HG02970 (cell line): ENCODE results near the gene CBFA2T3.

Source experiments
- ATAC-seq: cut with Tn5 transposase; IDR thresholded peaks from one replicate; pipeline ENCODE4 v1.9.1; 2021; ENCODE audit warnings: mild to moderate bottlenecking, moderate library complexity, moderate number of reproducible peaks; ENCODE audit not compliant: unreplicated experiment, low FRiP score

Gene CBFA2T3

GRCh38 chr16:88853325-88853941 lies 123.6 kb downstream of the CBFA2T3 start:
- no peak for ATAC-seq

- ATAC-seq, result no peak
Measured at GRCh38 chr16:88851616-88852015, 125.4 kb downstream of the CBFA2T3 start.

GRCh38 chr16:88850531-88851199 lies 126.3 kb downstream of the CBFA2T3 start:
- ATAC-seq, result no peak

GRCh38 chr16:88848557-88848956 lies 128.4 kb downstream of the CBFA2T3 start:
- no peak for ATAC-seq

GRCh38 chr16:88847654-88848053 lies 129.4 kb downstream of the CBFA2T3 start:
- ATAC-seq, result no peak

GRCh38 chr16:88846088-88846487 lies 130.9 kb downstream of the CBFA2T3 start:
- ATAC-seq, result no peak

- ATAC-seq, result no peak
Measured at GRCh38 chr16:88844419-88845036, 132.5 kb downstream of the CBFA2T3 start.

- ATAC-seq, result no peak
Measured at GRCh38 chr16:88843256-88843655, 133.8 kb downstream of the CBFA2T3 start.

GRCh38 chr16:88842806-88843205 lies 134.2 kb downstream of the CBFA2T3 start:
- ATAC-seq, result no peak

GRCh38 chr16:88842308-88842756 lies 134.7 kb downstream of the CBFA2T3 start:
- ATAC-seq, result no peak

- no peak for ATAC-seq
Measured at GRCh38 chr16:88841521-88842307, 135.3 kb downstream of the CBFA2T3 start.

GRCh38 chr16:88840600-88841215 lies 136.3 kb downstream of the CBFA2T3 start:
- ATAC-seq, result no peak

GRCh38 chr16:88839745-88840599 lies 137.0 kb downstream of the CBFA2T3 start:
- no peak for ATAC-seq

GRCh38 chr16:88839026-88839529 lies 137.9 kb downstream of the CBFA2T3 start:
- no peak for ATAC-seq

- no peak for ATAC-seq
Measured at GRCh38 chr16:88838566-88838965, 138.4 kb downstream of the CBFA2T3 start.

GRCh38 chr16:88837806-88838205 lies 139.2 kb downstream of the CBFA2T3 start:
- no peak for ATAC-seq

GRCh38 chr16:88836791-88837190 lies 140.2 kb downstream of the CBFA2T3 start:
- no peak for ATAC-seq

GRCh38 chr16:88835818-88836217 lies 141.2 kb downstream of the CBFA2T3 start:
- no peak for ATAC-seq

GRCh38 chr16:88835383-88835782 lies 141.6 kb downstream of the CBFA2T3 start:
- ATAC-seq, result no peak
